T-helper 17 cell (primary cell): ENCODE measurements around the gene FCRL5. TPM values are rescaled to one million over a fixed set of nuclear protein-coding genes. Genes with fewer than 3 reads are reported as not detected.
"Not testable (repeated sequence)": the region's sequence is repeated elsewhere in the genome, so short reads cannot be mapped to it uniquely, and the experiment has no call there.

Source experiments
- ATAC-seq: fragments of 150-1000 bp; cut with Tn5 transposase; 2 replicates; pipeline ENCODE4 v1.10.0; 2021; ENCODE audit warnings: mild to moderate bottlenecking, moderate library complexity
- DNase-seq, 3 donors: peaks; one replicate each; pipeline versions ENCODE4 v3.0.0 to v3.0.0-alpha.2; 2020 to 2021
- H3K9me3 ChIP-seq: one replicate; pipeline ENCODE4 v1.7.0; 2013; ENCODE audit warnings: low read length, mild to moderate bottlenecking; ENCODE audit not compliant: control insufficient read depth, poor library complexity, severe bottlenecking
- H3K27ac Mint-ChIP-seq: one replicate; pipeline ENCODE4 v1.8.0; 2022; ENCODE audit warnings: mild to moderate bottlenecking, moderate library complexity, mixed read lengths
- H3K27me3 Mint-ChIP-seq: one replicate; pipeline ENCODE4 v1.8.0; 2022; ENCODE audit warnings: mixed read lengths
- H3K36me3 Mint-ChIP-seq: one replicate; pipeline ENCODE4 v1.8.0; 2022; ENCODE audit warnings: low read depth, mixed read lengths
- H3K4me1 Mint-ChIP-seq: one replicate; pipeline ENCODE4 v1.8.0; 2022; ENCODE audit warnings: mild to moderate bottlenecking, mixed read lengths
- H3K4me3 Mint-ChIP-seq: one replicate; pipeline ENCODE4 v1.8.0; 2022; ENCODE audit warnings: mild to moderate bottlenecking, moderate library complexity, mixed read lengths
- total RNA-seq, 4 donors: library from RNA in 2 of 4; stranded (reverse) in 2 of 4; gene quantifications; one replicate each; pipeline ENCODE4 v1.2.3 and lab custom pipeline; 2022 to 2026

The FCRL5 gene
- total RNA-seq, 2 donors from 2014 or later, result 3.2 TPM; not detected in 1

DNA sequence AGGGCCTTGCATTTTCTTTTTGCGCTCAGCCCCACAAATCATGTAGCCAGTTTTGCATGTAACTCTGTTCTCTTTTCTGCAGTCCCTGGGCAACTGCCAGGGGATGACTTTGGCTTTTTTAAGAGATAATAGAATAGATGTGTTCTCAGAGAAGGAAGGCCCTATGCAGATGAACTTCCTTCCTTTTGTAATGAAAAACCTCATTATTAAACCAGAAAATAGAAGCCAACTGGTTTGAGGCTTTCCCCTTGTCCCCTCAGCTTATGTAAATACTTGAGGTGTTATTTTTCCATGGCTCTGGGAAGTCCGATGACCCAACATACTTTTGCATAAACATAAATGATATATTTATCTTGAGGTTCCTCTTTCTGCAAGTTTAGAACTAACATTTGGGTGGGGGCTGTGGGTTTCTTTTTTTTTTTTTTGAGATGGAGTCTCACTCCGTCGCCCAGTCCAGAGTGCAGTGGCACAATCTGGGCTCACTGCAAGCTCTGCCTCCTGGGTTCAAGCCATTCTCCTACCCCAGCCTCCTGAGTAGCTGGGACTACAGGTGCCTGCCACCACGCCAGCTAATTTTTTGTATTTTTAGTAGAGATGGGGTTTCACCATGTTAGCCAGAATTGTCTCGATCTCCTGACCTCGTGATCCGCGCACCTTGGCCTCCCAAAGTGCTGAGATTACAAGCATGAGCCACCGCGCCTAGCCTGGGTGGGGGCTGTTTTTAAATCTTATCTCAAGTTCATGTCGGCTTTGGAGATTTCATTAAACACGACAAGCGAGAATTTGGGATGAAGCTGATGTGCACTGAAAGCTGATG is 14.4 kb upstream of the FCRL5 start:
- peak; percentile 33 for ATAC-seq
- H3K27ac Mint-ChIP-seq, result no peak overlapping the region
- DNase-seq, result no peak

DNA sequence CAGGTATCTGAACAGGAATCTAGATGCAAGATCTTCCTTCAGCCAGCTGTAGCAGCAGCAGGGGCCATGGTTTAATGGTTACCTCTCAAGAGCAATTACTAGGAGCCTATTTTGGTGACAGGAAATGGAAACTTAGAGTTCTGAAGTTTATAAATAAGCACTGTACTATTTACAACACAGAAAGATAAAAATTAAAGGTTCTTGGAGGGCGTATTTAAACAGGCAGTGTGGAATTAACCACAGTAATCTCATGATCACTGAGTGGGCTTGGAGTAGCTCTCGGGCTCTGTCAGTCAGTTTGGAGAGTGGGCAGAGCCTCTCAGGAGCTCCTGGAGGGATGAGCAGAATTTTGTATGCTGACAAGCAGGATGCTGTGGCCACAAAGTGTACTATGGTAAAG is 10.2 kb upstream of the FCRL5 start:
- Mint-ChIP-seq H3K4me1 (no peaks in the 10 kb centered on the region), H3K27ac (no peak overlapping the region), H3K4me3 (no peak overlapping the region), H3K27me3 (peaks cover 52% of the 10 kb centered on the region), H3K36me3 (no peaks in the 10 kb centered on the region)
- no peaks in the 10 kb centered on the region for H3K9me3 ChIP-seq
- no peak for DNase-seq
- ATAC-seq, result no peak

More for the DNA sequence above, 14.4 kb upstream of the FCRL5 start:
- H3K9me3 ChIP-seq, result no peaks in the 10 kb centered on the region
- Mint-ChIP-seq H3K4me1 (peaks cover 2% of the 10 kb centered on the region), H3K36me3 (no peaks in the 10 kb centered on the region), H3K27me3 (peaks cover 63% of the 10 kb centered on the region), H3K4me3 (no peak overlapping the region)

DNA sequence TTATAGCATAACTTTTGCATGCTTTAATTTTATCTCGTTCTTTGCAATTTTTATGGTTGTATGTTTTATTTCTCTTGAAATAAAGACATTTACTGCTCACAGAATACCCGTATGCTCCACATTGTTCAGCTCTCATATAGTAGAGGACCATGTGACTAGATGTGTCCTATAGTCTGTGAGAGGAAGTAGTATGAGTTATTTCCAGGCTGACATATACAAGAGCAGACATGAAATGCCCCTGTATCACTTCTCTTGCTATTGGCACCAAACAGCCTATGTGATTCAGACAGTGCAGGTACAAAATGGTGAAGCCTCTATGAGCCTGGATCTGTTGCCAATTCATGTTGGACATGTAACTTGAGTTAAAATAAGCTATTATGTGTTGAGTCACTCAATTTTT is 5.8 kb upstream of the FCRL5 start:
- DNase-seq (no peak), ATAC-seq (no peak)
- no peaks in the 10 kb centered on the region for H3K9me3 ChIP-seq
- peaks cover 21% of the 10 kb centered on the region for H3K27me3 Mint-ChIP-seq
- H3K4me1 Mint-ChIP-seq, result peaks cover 4% of the 10 kb centered on the region
- no peaks in the 10 kb centered on the region for H3K36me3 Mint-ChIP-seq
- H3K27ac Mint-ChIP-seq, result no peak overlapping the region
- H3K4me3 Mint-ChIP-seq, result no peak overlapping the region

DNA sequence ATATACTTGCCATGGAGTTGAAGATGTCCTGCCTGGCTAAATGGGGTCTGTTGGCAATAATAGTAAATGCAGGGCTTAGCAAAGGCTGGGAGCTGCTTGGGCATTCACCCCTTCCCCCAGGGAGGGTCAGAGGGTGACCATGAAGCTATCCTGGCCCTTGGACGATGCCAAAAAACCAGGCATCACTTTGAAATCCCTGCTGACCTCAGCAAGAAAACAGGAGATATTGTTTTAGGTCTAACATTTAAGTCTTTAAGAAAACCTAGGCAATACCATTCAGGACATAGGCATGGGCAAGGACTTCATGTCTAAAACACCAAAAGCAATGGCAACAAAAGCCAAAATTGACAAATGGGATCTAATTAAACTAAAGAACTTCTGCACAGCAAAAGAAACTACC is 4.2 kb downstream of the FCRL5 start:
- H3K4me1 Mint-ChIP-seq, ATAC-seq, H3K9me3 ChIP-seq, H3K36me3 Mint-ChIP-seq, DNase-seq, H3K4me3 Mint-ChIP-seq, H3K27ac Mint-ChIP-seq: not testable (repeated sequence)
- peaks cover 34% of the 10 kb centered on the region for H3K27me3 Mint-ChIP-seq

DNA sequence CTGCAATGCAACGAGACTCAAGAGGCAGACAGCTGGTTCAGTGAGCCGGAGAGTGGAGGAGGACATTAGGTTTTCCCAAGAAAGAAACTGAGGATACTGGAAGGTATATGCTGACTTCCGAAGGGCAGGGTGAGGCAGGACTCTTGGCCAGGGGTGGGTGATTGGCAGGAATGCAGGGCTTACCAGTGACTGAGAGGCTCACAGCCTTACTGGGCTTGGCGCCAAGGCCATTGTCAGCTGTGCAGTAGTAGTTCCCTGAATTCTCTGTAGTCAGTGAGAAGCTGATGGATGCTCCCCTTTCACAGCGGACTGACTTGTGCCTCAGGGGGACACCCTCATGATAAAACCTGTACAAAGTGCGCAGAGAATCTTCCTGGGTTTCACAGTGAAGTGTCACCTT is 9.6 kb downstream of the FCRL5 start:
- ATAC-seq, result no peak
- Mint-ChIP-seq H3K27me3 (peaks cover 68% of the 10 kb centered on the region), H3K27ac (no peak overlapping the region), H3K4me3 (no peak overlapping the region), H3K36me3 (no peaks in the 10 kb centered on the region), H3K4me1 (no peaks in the 10 kb centered on the region)
- DNase-seq, result no peak
- no peaks in the 10 kb centered on the region for H3K9me3 ChIP-seq

DNA sequence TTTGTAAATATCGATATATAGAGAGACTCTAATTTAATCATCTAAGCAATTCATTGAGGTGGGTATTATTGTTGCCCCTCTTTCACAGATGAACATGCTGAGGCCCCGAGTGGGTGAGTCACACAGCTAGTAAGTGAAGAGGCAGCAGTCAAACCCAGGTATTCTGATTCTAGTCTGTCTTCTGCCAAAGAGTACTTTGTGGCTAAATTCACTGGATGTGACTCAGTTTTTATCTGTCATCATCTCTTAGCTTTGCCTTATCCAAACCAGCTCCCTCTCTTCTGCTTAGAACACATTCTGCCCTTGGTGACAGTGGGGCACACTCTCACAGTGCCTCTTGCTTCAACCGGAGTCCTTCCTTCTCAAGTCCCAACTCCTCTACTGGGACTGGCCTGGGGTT is 11.5 kb downstream of the FCRL5 start:
- no peaks in the 10 kb centered on the region for H3K9me3 ChIP-seq
- no peak overlapping the region for H3K27ac Mint-ChIP-seq
- H3K27me3 Mint-ChIP-seq, result peaks cover 74% of the 10 kb centered on the region
- ATAC-seq, result no peak
- no peak overlapping the region for H3K4me3 Mint-ChIP-seq
- no peaks in the 10 kb centered on the region for H3K4me1 Mint-ChIP-seq
- DNase-seq, result no peak
- no peaks in the 10 kb centered on the region for H3K36me3 Mint-ChIP-seq

DNA sequence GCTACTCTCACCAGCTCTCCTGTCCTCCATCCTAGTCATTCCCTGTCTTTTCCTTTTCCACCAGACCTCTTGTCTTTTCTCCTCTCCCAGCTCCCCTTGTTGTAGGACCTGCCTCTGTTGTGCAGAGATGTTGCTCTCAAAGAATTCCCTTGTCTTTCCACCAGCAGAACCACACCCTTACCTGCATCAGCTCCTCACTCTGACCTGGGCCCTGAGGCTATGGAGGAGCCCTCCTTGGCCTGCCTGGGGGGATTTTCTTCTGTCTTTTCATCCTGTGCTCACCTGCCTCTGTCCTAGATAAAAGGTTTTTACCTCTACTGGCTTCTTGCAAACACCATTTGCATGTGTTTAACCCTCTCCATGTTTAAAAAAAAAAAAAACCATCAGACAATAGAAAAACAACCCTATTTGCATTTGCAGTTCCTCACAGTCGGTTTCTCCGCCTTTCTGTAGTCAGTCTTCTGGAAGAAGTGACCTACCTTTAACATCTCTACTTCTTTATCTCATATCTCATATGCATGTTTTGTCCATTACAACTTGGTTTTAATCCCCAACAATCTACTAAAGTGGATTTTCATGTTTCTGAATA is 12.1 kb downstream of the FCRL5 start:
- Mint-ChIP-seq H3K4me1 (no peaks in the 10 kb centered on the region), H3K36me3 (no peaks in the 10 kb centered on the region), H3K27ac (no peak overlapping the region), H3K27me3 (peaks cover 74% of the 10 kb centered on the region), H3K4me3 (no peak overlapping the region)
- DNase-seq, result no peak
- no peak for ATAC-seq
- H3K9me3 ChIP-seq, result no peaks in the 10 kb centered on the region

DNA sequence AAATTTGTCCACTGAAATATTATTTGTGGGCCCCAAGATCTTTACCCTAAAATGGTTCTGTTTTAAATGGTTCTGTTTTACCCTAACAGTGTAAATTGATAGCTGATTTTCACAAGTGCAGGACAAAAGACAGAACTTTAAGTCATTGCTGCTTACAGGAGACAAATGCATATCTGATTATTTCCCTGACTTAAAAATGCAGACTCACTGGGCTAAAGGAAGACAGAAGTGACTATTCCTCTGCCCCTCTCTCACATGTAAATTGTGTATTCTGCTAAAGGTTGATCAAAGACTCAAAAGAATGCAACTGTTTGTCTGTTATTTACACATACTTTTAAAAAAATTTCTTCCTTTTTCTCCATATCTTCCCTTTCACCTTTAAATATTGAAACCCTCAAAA is 12.7 kb downstream of the FCRL5 start:
- H3K4me1 Mint-ChIP-seq, result no peaks in the 10 kb centered on the region
- H3K4me3 Mint-ChIP-seq, result no peak overlapping the region
- no peaks in the 10 kb centered on the region for H3K36me3 Mint-ChIP-seq
- H3K9me3 ChIP-seq, result no peaks in the 10 kb centered on the region
- no peak for DNase-seq
- ATAC-seq, result no peak
- peaks cover 71% of the 10 kb centered on the region for H3K27me3 Mint-ChIP-seq
- H3K27ac Mint-ChIP-seq, result no peak overlapping the region

DNA sequence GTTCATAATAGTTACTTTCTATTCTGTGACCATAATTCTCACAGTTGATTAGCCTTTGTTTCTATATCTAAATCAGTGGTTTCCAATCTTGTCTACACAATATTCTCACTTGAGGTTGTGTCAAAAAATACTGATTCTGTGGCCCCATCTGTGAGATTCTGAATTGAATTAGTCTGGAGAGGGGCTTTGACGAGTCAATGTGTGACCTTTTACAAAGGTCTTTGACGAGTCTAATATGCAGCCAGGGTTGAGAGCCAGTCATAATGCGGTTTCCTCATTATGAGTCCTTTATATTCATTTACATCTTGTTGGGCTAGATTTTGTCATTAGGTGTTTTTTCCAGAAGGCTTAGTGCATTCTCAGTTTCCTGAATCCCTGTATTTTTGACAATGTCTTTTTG is 19.7 kb downstream of the FCRL5 start:
- no peaks in the 10 kb centered on the region for H3K4me1 Mint-ChIP-seq
- no peaks in the 10 kb centered on the region for H3K36me3 Mint-ChIP-seq
- no peak for DNase-seq
- H3K27ac Mint-ChIP-seq, result no peak overlapping the region
- peaks cover 49% of the 10 kb centered on the region for H3K27me3 Mint-ChIP-seq
- no peak for ATAC-seq
- H3K4me3 Mint-ChIP-seq, result no peak overlapping the region
- no peaks in the 10 kb centered on the region for H3K9me3 ChIP-seq

DNA sequence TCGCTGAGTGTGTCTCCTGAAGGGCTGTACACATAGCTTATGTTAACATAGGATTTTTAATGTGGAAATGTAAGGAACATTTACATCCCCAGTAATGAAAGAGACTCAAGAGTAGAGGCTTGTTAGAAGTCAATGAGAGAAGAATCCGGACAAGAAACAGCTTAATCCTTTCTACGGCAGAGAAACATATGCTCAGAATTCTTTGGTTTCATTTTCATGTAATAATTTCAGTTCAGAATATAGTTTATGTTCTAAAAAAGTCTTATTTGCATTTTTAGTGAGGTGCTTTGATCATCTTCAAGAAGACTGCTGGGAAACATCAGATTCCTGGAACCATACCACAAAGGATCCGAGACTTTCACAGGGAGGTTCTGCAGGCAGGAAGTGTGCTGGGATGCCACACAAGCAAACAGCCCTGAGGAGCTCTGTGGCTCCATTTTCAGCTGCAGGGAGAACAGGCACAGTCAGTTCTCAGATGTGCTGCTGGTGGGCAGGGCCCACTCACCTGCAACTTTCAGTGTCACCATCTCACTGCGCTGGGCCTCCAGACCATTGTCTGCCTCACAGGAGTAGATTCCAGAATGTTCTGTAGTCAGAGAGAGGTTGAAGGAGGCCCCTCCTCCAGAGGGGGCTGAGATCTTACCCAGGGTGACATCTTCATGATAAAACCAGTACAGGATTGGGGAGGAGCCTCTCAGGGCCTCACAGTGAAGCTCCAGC is 28.4 kb downstream of the FCRL5 start:
- Mint-ChIP-seq H3K36me3 (no peaks in the 10 kb centered on the region), H3K27me3 (peaks cover 29% of the 10 kb centered on the region), H3K4me1 (peaks cover 10% of the 10 kb centered on the region), H3K27ac (peak overlapping the region; percentile 24), H3K4me3 (peak overlapping the region; percentile 31)
- ATAC-seq (no peak), DNase-seq (no peak)
- no peaks in the 10 kb centered on the region for H3K9me3 ChIP-seq

DNA sequence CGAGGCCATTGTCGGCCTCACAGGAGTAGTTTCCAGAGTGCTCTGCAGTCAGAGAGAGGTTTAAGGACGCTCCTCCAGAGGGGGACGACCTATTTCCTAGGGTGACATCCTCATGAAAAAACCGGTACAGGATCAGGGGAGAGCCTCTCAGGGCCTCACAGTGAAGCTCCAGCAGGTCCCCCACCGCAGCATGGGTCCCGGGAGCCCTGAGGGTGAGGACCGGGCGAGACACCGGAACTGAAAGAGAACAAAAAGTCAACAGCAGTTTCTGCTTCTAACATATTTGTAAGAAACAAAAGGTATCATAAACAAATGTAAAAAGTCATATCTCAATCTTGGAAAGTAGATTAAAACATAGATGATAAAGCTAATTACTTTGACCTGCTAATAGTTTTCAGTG is 31.3 kb downstream of the FCRL5 start:
- ATAC-seq, result no peak
- no peaks in the 10 kb centered on the region for H3K9me3 ChIP-seq
- Mint-ChIP-seq H3K27me3 (peaks cover 28% of the 10 kb centered on the region), H3K36me3 (no peaks in the 10 kb centered on the region), H3K27ac (no peak overlapping the region), H3K4me3 (no peak overlapping the region), H3K4me1 (peaks cover 10% of the 10 kb centered on the region)
- no peak for DNase-seq

DNA sequence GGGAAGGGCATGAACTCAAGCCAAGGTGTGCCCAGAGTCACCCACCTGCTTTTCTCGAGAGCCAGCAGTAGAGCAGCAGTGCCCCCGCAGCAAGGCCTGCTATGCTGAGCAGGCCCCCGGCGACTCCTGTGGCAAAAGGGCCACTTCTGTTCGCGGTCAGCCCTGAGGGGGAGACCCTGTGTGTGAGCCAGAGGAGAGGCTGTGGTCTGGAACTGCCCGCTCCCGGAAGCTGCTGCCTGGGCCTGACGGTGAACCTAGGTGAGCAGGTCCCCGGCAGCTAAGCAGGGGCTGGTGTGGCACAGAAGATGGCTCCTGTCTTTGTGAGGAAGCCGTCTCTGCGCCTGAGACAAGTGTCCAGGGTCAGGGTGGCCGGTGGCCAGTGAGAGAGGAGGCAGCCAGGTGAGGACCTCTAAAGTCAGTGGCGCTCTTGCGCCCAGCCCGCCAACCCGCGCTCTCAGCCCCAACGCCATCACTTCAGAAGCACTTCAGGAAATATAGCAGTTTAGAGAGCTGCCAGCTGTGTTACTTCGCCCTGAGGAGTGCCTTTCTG is 31.9 kb downstream of the FCRL5 start:
- DNase-seq (no peak), ATAC-seq (no peak)
- Mint-ChIP-seq H3K27me3 (peaks cover 28% of the 10 kb centered on the region), H3K36me3 (no peaks in the 10 kb centered on the region), H3K4me1 (peaks cover 10% of the 10 kb centered on the region), H3K27ac (no peak overlapping the region), H3K4me3 (no peak overlapping the region)
- no peaks in the 10 kb centered on the region for H3K9me3 ChIP-seq

DNA sequence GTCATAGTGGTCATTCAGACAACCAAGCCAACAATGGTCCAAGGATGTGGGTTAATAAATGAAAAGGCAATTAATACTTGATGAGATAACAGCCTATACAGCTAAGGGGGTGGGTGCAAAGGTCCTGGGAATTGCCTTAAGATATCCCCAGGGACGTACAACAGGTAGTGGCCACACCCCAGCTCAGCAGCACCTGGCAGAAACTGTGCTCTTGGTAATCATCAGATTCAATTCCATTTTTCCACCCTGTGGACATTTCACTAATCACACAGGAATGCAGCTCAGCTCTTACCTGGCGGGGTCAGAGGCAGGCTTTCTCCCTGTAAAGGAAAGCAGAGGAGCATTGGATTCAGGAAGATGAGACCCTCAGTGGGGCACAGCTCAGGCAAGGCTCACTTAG is 32.9 kb downstream of the FCRL5 start:
- H3K9me3 ChIP-seq, result no peaks in the 10 kb centered on the region
- H3K4me1 Mint-ChIP-seq, result peaks cover 10% of the 10 kb centered on the region
- DNase-seq (no peak), ATAC-seq (no peak)
- H3K27me3 Mint-ChIP-seq, result peaks cover 28% of the 10 kb centered on the region
- H3K27ac Mint-ChIP-seq, result no peak overlapping the region
- no peaks in the 10 kb centered on the region for H3K36me3 Mint-ChIP-seq
- no peak overlapping the region for H3K4me3 Mint-ChIP-seq
